Measurements from ENCODE around the gene TMEM60.

TMEM60 gene

DNA sequence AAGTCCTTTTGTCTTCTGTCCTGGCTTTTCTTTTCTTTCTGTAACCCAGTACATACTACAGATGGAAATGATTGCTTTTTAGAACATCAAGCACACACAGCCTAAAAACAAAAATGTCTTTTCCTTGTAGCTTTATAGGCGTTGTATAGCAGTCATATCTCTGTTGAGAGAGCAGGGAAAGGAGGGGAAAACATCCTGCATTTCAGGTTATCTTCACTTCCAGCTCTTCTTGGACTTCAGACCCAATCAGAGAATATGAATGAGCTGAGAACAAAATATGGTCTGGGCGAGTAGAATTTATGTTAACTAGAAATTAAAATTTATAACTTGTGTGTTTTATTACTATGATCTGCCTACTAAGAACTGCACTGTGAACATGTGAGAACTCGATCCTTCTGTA, 14.7 kb downstream of the TMEM60 start:
- DNase-seq (ENCODE audit: low read depth): no peak
- H3K4me3 ChIP-seq (ENCODE audit: control insufficient read depth, low read depth, low read length): no peak overlapping the region
- TF ChIP-seq, protein P1, sequence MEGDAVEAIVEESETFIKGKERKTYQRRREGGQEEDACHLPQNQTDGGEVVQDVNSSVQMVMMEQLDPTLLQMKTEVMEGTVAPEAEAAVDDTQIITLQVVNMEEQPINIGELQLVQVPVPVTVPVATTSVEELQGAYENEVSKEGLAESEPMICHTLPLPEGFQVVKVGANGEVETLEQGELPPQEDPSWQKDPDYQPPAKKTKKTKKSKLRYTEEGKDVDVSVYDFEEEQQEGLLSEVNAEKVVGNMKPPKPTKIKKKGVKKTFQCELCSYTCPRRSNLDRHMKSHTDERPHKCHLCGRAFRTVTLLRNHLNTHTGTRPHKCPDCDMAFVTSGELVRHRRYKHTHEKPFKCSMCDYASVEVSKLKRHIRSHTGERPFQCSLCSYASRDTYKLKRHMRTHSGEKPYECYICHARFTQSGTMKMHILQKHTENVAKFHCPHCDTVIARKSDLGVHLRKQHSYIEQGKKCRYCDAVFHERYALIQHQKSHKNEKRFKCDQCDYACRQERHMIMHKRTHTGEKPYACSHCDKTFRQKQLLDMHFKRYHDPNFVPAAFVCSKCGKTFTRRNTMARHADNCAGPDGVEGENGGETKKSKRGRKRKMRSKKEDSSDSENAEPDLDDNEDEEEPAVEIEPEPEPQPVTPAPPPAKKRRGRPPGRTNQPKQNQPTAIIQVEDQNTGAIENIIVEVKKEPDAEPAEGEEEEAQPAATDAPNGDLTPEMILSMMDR (IDR thresholded peaks at IDR 0.05; ENCODE audit: control insufficient read depth, insufficient read depth, low read depth, low read length, missing control alignments): no peak

DNA sequence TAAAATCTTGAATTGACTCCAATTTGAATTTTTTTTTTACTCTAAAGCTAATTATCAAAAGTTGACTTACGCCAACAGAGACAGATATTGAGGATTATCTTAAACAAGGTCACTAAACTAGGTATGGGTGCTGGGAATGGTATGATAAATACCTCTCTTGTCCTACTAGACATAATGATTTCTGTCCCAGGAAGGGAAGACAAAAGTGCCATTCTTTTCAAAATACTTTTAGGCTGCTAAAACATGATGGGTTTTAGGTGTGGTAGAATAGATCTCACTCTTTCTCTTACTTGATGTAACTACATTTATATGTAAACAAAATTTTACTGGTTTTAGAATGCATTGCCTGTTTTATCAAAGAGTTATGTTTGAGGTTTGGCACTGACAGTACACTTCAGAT, 15.1 kb downstream of the TMEM60 start:
- H3K4me3 ChIP-seq (ENCODE audit: control insufficient read depth, low read depth, low read length): no peak overlapping the region
- TF ChIP-seq, protein P1 (IDR thresholded peaks at IDR 0.05; ENCODE audit: control insufficient read depth, insufficient read depth, low read depth, low read length, missing control alignments): no peak
- no peak for DNase-seq (ENCODE audit: low read depth)

DNA sequence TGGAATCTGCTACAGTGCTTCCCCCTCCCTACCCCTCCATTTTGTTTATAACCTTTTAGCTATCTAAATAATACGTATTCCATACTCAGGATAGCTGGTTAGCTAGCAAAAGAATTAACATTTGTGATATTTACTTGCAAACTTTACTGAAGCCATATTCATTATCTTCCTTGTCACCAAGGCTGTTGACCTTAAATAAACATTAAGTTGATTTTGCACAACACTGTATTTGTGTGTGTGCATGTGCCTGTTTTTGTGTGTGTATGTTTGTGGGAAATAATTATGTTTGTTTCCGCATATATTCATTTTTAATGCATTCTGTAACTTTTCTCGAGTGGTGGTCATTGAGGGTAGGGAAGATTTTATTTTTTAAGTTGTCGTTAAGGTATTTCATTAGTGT, 15.9 kb downstream of the TMEM60 start:
- TF ChIP-seq, protein P1 (IDR thresholded peaks at IDR 0.05; ENCODE audit: control insufficient read depth, insufficient read depth, low read depth, low read length, missing control alignments): no peak
- no peak overlapping the region for H3K4me3 ChIP-seq (ENCODE audit: control insufficient read depth, low read depth, low read length)
- DNase-seq (ENCODE audit: low read depth): no peak

DNA sequence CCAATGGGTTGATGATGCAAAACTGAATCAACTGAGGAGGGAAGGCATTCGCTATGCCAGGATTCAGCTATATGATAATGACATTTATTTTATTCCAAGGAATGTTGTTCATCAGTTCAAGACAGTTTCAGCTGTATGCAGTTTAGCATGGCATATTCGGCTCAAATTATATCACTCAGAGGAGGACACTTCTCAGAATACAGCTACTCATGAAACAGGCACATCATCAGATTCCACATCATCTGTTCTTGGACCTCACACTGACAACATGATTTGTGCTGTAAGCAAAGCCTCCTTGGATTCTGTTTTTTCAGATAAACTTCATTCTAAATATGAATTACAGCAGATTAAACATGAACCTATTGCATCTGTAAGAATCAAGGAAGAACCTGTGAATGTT, 19.7 kb downstream of the TMEM60 start:
- DNase-seq (ENCODE audit: low read depth): no peak
- no peak overlapping the region for H3K4me3 ChIP-seq (ENCODE audit: control insufficient read depth, low read depth, low read length)
- TF ChIP-seq, protein P1 (IDR thresholded peaks at IDR 0.05; ENCODE audit: control insufficient read depth, insufficient read depth, low read depth, low read length, missing control alignments): no peak

DNA sequence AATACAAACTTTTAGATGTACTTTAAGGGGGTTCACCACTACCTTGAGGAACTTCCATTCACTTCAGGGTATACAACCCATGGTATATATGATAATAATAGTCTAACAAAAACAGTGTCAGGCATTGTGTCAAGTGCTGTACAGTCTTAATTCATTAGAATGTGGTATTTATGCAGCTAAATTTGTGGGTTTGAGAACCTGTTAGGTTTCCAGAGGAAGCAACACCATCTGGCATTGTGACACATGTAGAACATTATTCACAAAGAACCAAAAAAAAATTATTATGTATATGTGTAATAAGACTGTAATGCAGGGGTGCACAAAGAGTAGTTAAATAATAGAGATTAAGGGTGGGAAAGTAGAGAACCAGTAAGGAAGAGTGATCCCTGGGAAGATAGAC, 26.3 kb downstream of the TMEM60 start:
- TF ChIP-seq, protein P1 (IDR thresholded peaks at IDR 0.05; ENCODE audit: control insufficient read depth, insufficient read depth, low read depth, low read length, missing control alignments): no peak
- H3K4me3 ChIP-seq (ENCODE audit: control insufficient read depth, low read depth, low read length): no peak overlapping the region
- no peak for DNase-seq (ENCODE audit: low read depth)

DNA sequence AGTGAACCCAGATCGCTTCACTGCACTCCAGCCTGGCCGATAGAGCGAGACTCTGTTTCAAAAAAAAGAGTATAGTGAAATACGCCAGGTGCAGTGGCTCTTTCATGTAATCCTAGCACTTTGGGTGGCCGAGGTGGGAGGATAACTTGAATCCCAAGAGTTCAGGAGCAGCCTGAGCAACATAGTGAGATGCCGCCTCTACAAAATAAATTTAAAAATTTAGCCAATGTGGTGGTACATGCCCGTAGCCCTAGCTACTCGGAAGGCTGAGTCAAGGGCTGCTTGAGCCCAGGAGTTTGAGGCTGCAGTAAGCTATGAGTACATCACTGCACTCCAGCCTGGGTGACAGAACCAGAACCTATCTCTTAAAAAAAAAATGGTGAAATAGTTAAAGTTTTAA, 27.9 kb downstream of the TMEM60 start:
- no peak for DNase-seq (ENCODE audit: low read depth)
- no peak overlapping the region for H3K4me3 ChIP-seq (ENCODE audit: control insufficient read depth, low read depth, low read length)

More for the DNA sequence above, 27.9 kb downstream of the TMEM60 start:
- TF ChIP-seq, protein P1 (IDR thresholded peaks at IDR 0.05; ENCODE audit: control insufficient read depth, insufficient read depth, low read depth, low read length, missing control alignments): no peak

All from AG09309 (cell line).